Activated T-cell treated with anti-CD3 and anti-CD28 coated beads, Interleukin-2, amount 50 U/mL, for 72 hours (primary cell): ENCODE results near the gene MTA2. TPM values are rescaled to one million over a fixed set of nuclear protein-coding genes. Genes with fewer than 3 reads are reported as not detected.
A peak's percentile ranks its signal among the peaks of the same experiment; 100 is the strongest.
"Not testable (repeated sequence)": the region's sequence is repeated elsewhere in the genome, so short reads cannot be mapped to it uniquely, and the experiment has no call there.

ENCODE experiments used
- ATAC-seq, 2 donors: fragments of 150-1000 bp; cut with Tn5 transposase; replicated peaks in 1 of 2; 2 replicates each; pipeline ENCODE4 v1.10.0; 2021; ENCODE audit warnings: moderate library complexity in 2 of 2, mild to moderate bottlenecking in 1 of 2
- DNase-seq, 2 donors: peaks; one replicate each; pipeline ENCODE4 v3.0.0; 2021 to 2022; ENCODE audit warnings: mixed read lengths in 1 of 2
- H3K27ac Mint-ChIP-seq: one replicate; pipeline ENCODE4 v1.8.0; 2022; ENCODE audit warnings: mild to moderate bottlenecking, moderate library complexity, mixed read lengths
- H3K27me3 Mint-ChIP-seq: one replicate; pipeline ENCODE4 v1.8.0; 2022; ENCODE audit warnings: low read depth, mixed read lengths
- H3K36me3 Mint-ChIP-seq, 2 donors: one replicate each; pipeline ENCODE4 v1.8.0; 2022; ENCODE audit warnings: mixed read lengths in 2 of 2, mild to moderate bottlenecking in 1 of 2; ENCODE audit not compliant: insufficient read depth in 2 of 2
- H3K4me1 Mint-ChIP-seq: one replicate; pipeline ENCODE4 v1.8.0; 2022; ENCODE audit warnings: low read depth, mixed read lengths
- H3K4me3 Mint-ChIP-seq, 2 donors: one replicate each; pipeline ENCODE4 v1.8.0; 2022; ENCODE audit warnings: mild to moderate bottlenecking in 2 of 2, mixed read lengths in 2 of 2, moderate library complexity in 2 of 2
- H3K9me3 Mint-ChIP-seq, 2 donors: one replicate each; pipeline ENCODE4 v1.8.0; 2022; ENCODE audit warnings: mixed read lengths in 2 of 2
- total RNA-seq, 2 donors: library from RNA; stranded (reverse); gene quantifications; one replicate each; pipeline ENCODE4 v1.2.3, GENCODE V29; 2022

The MTA2 gene
- total RNA-seq, 2 donors from 2014 or later: 173 to 241 TPM

GRCh38 chr11:62561677-62562230, 39.9 kb downstream of the MTA2 start:
- Mint-ChIP-seq H3K36me3 (peaks cover 10 to 31% of the 10 kb centered on the region in 2 donors), H3K27ac (peak overlapping the region; percentile 87), H3K4me1 (peaks cover 75% of the 10 kb centered on the region)
- not testable (repeated sequence) for H3K27me3 Mint-ChIP-seq, DNase-seq, ATAC-seq, H3K4me3 Mint-ChIP-seq, H3K9me3 Mint-ChIP-seq

- Mint-ChIP-seq H3K9me3 (no peaks in the 10 kb centered on the region), H3K4me3 (no peak overlapping the region), H3K27ac (peak overlapping the region; percentile 63), H3K27me3 (no peaks in the 10 kb centered on the region), H3K4me1 (peaks cover 75% of the 10 kb centered on the region), H3K36me3 (peaks cover 6 to 22% of the 10 kb centered on the region in 2 donors)
- ATAC-seq (peak in 1 of 2 donors; percentile 20), DNase-seq (peak; percentile 75 to 77)
Observed at GRCh38 chr11:62560566-62561103, 41.0 kb downstream of the MTA2 start.

- H3K9me3 Mint-ChIP-seq, ATAC-seq, DNase-seq, H3K27me3 Mint-ChIP-seq: not testable (repeated sequence)
- peak overlapping the region in 1 of 2 donors; percentile 67 for H3K4me3 Mint-ChIP-seq
- peaks cover 82% of the 10 kb centered on the region for H3K4me1 Mint-ChIP-seq
- peaks cover 4 to 15% of the 10 kb centered on the region in 2 donors for H3K36me3 Mint-ChIP-seq
- H3K27ac Mint-ChIP-seq: peak overlapping the region; percentile 63
Observed at GRCh38 chr11:62559626-62560025, 42.0 kb downstream of the MTA2 start.

GRCh38 chr11:62559204-62559603, 42.5 kb downstream of the MTA2 start:
- Mint-ChIP-seq H3K4me3 (peak overlapping the region; percentile 13 to 67), H3K9me3 (no peaks in the 10 kb centered on the region), H3K4me1 (peaks cover 86% of the 10 kb centered on the region), H3K36me3 (peaks cover 4 to 15% of the 10 kb centered on the region in 2 donors), H3K27me3 (no peaks in the 10 kb centered on the region), H3K27ac (peak overlapping the region; percentile 63)
- no peak for DNase-seq
- no peak for ATAC-seq

GRCh38 chr11:62558669-62559068, 43.0 kb downstream of the MTA2 start:
- H3K27me3 Mint-ChIP-seq: no peaks in the 10 kb centered on the region
- peaks cover 86% of the 10 kb centered on the region for H3K4me1 Mint-ChIP-seq
- peak overlapping the region; percentile 85 for H3K27ac Mint-ChIP-seq
- H3K36me3 Mint-ChIP-seq: peaks cover 4 to 15% of the 10 kb centered on the region in 2 donors
- no peaks in the 10 kb centered on the region for H3K9me3 Mint-ChIP-seq
- H3K4me3 Mint-ChIP-seq: no peak overlapping the region
- ATAC-seq (no peak), DNase-seq (no peak)

DNA sequence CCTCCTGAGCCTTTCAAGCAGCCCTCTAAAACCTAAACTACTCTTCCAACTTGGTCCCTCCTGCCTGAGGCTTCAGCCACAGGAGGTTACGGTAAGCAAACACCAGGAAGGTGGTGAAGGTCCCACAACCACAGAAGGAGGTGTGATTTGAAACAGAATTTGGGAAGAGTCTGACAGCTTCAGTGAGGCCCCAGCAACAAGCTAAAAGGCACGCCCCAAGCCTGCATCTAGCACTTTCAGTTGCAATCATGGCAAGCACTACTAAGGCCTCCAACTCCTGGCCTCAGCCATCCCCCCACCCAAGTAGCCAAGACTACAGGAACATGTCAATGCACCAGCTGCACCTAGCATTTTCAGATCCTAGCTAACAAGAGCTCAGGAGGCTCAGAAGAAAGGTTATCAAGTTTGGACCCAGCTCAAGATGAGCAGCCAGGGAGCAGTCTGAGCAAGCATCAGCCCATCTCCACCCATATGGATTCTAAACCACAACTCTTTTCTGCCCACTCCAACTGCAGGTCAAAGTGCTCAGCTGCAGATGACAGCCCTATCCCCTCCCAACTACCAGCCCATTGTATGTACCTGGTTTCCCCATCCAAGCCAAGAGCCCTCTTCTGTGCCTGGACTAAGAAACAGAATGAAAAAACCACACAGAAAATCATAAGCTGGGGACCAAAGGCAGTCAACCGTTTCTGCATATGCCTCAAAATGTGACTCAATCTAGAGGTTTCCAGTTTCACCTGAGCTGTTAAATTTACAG, 44.6 kb downstream of the MTA2 start:
- peak; percentile 43 to 52 for ATAC-seq
- peak; percentile 72 to 80 for DNase-seq
- Mint-ChIP-seq H3K27ac (peak overlapping the region; percentile 85), H3K4me1 (peaks cover 94% of the 10 kb centered on the region), H3K36me3 (peaks cover 4 to 14% of the 10 kb centered on the region in 2 donors), H3K9me3 (no peaks in the 10 kb centered on the region), H3K4me3 (peak overlapping the region; percentile 80 to 93), H3K27me3 (no peaks in the 10 kb centered on the region)

DNA sequence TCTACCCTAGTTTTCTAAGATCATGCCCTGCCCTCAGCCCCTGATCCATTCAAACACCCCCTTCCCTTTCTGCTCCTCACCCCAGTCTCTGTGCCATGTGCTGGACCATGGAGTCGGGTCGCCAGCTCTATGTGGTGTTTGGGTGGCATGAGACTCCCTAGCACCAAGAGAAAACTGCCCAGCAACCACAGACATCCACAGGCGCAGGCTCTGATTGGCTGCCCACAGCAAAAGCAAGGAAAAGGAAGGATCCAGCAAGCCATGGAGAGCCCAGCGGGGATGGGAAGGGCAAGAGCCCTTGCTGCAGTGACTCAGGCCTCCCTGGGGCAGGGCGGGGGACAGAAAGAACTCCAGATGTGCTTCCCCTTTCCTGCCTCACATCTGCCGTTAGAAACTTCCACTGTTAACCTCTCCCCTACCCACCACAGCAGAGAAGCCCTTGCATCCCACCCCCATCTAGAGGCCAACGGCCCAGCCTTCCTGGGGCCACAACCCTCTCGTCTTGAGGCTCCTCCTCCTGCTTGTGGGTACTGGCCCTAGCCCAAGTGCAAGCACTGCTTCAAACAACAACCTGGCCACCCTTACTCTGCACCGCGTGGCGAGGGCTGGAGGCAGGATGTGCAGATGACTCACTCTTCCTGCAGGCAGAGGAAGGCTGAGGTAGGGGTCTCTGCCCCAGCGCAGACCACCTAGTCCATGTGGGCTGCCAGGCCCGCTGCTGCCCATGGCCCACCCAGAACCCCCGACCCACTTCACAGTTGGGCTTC, 45.4 kb downstream of the MTA2 start:
- Mint-ChIP-seq H3K36me3 (peaks cover 2 to 13% of the 10 kb centered on the region in 2 donors), H3K9me3 (no peaks in the 10 kb centered on the region), H3K27ac (peak overlapping the region; percentile 85), H3K4me3 (peak overlapping the region; percentile 80 to 93), H3K27me3 (no peaks in the 10 kb centered on the region), H3K4me1 (peaks cover 98% of the 10 kb centered on the region)
- DNase-seq: peak; percentile 88 to 91
- peak; percentile 71 to 73 for ATAC-seq

DNA sequence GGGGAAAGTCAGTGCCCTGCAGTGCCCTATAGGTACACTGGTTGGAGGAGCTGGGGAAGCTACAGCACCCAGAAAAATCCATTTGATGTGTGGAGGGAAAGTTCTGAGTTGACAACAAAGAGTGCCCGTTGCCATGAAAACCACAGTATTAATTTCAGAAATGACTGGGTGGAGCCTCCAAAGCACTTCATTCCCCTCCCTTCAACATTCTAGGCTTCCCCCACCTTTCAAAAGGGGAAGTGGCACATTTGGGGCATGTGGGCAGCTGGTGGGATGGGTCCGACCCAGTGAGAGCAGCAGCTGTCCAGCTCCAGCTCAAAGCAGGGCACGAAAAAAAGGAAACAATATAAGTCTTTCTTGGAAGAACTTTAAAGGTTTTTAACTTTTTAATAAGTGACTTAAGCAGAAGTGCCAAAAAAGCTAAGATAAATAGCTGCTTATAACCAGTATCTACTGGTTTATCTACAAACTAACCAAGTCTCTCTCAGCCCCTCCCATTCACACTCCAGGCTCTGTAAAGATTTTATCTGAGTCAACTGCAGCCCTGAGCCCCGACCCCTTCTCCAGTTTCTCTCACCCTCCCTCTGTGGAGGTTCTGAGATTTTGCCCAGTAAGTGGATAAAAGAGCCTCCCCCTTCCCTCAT, 46.1 kb downstream of the MTA2 start:
- H3K4me1 Mint-ChIP-seq: peaks cover 99% of the 10 kb centered on the region
- peak overlapping the region; percentile 80 to 93 for H3K4me3 Mint-ChIP-seq
- H3K36me3 Mint-ChIP-seq: peaks cover 2 to 13% of the 10 kb centered on the region in 2 donors
- peak; percentile 19 to 31 for ATAC-seq
- peak overlapping the region; percentile 85 for H3K27ac Mint-ChIP-seq
- peak; percentile 61 to 66 for DNase-seq
- H3K9me3 Mint-ChIP-seq: no peaks in the 10 kb centered on the region
- no peaks in the 10 kb centered on the region for H3K27me3 Mint-ChIP-seq

DNA sequence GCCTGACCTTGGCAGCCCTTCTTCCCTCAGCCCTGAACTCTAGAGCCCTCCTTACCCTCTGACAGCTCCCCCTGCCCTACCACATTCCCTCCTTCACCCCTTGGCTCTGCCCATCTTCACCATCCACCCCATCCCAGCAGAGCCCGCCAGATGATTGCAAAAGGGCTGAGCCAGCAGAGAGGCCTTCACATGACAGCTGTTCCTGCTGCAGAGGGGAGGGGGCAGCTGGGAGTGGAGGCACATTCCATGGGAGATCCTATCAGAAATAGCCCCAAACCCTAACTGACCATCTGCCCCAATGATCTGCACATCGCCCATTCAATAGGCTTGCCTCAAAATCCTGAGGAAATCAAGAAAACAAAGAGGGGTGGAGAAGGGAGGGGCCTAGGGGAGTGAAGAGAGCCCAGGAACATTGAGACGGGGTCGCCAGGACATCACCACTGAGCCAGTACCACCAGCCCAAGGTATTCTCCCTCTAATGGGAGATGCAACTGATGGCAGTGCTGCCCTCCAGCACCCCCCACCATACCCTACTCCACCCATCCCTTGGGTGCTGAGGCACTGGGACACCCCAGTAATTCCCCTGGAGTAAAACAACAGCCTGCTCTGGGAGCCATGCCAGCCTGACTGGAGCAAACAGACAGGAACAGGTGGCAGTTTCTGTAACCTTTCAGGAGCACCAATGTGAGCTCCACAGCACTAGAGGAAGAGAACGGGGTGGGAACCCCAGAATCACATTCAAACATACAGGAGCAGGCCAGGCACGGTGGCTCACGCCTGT, 47.1 kb downstream of the MTA2 start:
- Mint-ChIP-seq H3K27me3 (no peaks in the 10 kb centered on the region), H3K4me3 (peak overlapping the region; percentile 80 to 93), H3K9me3 (no peaks in the 10 kb centered on the region), H3K36me3 (peaks cover 0 to 9% of the 10 kb centered on the region in 2 donors), H3K4me1 (peaks cover 97% of the 10 kb centered on the region), H3K27ac (peak overlapping the region; percentile 8)
- no peak for ATAC-seq
- no peak for DNase-seq

DNA sequence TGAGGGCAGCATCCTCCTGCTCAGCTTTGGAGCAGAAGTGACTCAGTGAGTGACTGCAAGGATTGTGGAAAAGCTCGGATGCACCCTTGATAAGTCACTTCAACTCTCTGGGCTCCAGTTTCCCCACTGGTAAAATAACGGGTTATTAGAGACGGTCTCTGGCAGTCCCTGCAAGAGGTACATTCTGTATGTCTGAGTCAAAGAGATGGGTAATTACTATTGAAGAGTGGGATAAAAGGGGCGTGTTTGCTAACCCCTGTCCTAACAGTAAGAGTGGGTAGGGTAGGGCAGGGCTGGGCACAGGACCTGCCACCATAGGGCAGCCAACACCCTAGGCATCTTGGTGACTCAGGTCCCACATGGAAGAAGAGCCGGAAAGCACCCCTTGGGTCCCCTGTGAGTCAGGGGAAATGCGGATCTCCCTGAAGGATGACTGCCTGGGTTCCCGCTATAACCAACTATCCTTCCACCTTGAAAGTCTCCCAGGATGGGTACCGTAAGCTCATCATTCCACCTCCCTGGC, 47.8 kb downstream of the MTA2 start:
- no peak overlapping the region for H3K27ac Mint-ChIP-seq
- H3K27me3 Mint-ChIP-seq: no peaks in the 10 kb centered on the region
- H3K4me3 Mint-ChIP-seq: peak overlapping the region; percentile 80 to 93
- no peak for ATAC-seq
- peaks cover 0 to 3% of the 10 kb centered on the region in 2 donors for H3K36me3 Mint-ChIP-seq
- peaks cover 91% of the 10 kb centered on the region for H3K4me1 Mint-ChIP-seq
- no peak for DNase-seq
- no peaks in the 10 kb centered on the region for H3K9me3 Mint-ChIP-seq

DNA sequence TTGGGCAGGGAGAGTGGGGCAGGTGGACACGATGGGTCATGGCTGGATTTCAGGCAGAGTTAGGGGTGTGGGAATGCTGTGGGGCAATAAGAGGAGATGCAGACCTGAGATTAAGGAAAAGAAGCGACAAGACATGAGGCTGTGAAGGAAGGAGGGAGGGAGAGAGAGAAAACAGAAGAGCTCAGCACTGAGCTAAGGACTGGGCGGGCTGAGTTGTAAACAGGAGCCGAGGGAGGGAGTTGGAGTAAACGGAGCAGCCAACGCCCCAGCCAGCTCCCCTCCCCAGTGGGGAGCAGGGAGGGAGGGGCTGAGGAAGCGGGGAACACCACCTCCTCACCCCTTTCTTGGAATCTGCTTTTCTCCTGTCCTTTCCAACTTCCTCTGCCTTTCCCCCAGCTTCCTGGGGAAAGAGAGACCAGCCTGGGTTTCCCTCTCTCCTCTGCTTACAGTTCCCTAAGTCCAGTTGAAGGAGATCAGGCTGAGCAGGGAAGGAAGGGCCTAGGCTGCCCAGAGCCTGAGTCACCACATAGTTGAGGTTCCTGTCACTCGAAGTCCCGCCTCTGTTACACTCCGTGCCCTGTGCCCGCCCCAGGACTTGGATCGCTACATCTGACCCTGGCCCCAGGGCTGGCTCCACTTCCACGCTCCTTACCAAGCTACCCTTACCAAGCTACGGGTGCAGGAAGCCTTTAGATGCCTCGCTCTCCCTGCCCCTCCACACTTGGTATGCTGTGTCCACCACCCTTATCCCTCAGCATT, 48.4 kb downstream of the MTA2 start:
- Mint-ChIP-seq H3K27ac (peak overlapping the region; percentile 86), H3K27me3 (no peaks in the 10 kb centered on the region), H3K4me3 (peak overlapping the region; percentile 75 to 77), H3K4me1 (peaks cover 92% of the 10 kb centered on the region), H3K9me3 (no peaks in the 10 kb centered on the region), H3K36me3 (no peaks in the 10 kb centered on the region)
- ATAC-seq (peak in 1 of 2 donors; percentile 35), DNase-seq (peak; percentile 54 to 57)
